Measurements from ENCODE around the gene CTNNA3. TPM values are rescaled to one million over a fixed set of nuclear protein-coding genes. Genes with fewer than 3 reads are reported as not detected.

Gene CTNNA3
- total and polyA plus RNA-seq, 2 of the 4 experiments (the other 2 are of a cell fraction): 0.19 to 0.90 TPM

DNA sequence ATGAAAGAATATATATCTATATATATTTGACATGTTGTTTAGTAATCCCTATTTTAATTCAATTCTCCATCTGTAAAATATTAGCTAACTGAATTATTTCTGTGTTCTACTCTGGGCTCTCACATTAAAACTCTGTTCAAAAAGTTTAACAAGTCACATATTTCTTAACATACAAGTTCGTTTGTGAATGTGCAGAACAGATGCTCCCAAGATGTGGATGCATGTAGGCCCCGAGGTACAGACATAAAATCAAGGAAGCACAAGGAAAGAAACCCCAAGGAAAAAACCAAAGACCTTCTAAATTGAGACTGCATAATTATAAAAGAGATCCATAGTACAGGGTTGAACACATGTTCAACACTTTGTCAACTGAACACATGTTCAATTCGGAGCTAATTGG lies 595.0 kb downstream of the CTNNA3 start:
- Histone ChIP-seq H3K4me2 (ENCODE audit: low read depth, low read length) (no peak overlapping the region), H3K9me3 (ENCODE audit: control insufficient read depth, insufficient read depth, low read length) (no peaks in the 10 kb centered on the region), H3K23ac (ENCODE audit: low read depth, low read length) (no peak overlapping the region), H3K27ac (ENCODE audit: insufficient read depth, low read length) (no peak overlapping the region), H4K5ac (ENCODE audit: low read depth, low read length) (no peak overlapping the region), H3K79me1 (ENCODE audit: low read depth in 1 of 2, low read length in 2 of 2) (no peaks in the 10 kb centered on the region), H3K4me1 (ENCODE audit: control insufficient read depth, insufficient read depth, low read length) (no peaks in the 10 kb centered on the region), H3K36me3 (ENCODE audit: control insufficient read depth, insufficient read depth, low read length) (no peaks in the 10 kb centered on the region), H2AK5ac (ENCODE audit: low read depth, low read length) (no peak overlapping the region), H3K27me3 (ENCODE audit: control insufficient read depth, insufficient read depth, low read length) (no peaks in the 10 kb centered on the region), H3K4me3 (ENCODE audit: insufficient read depth, low read depth, low read length) (no peak overlapping the region), H3K56ac (ENCODE audit: extremely low read depth, insufficient read depth, low read length) (no peak overlapping the region), H3K4ac (ENCODE audit: low read depth, low read length) (no peak overlapping the region), H4K20me1 (ENCODE audit: insufficient read depth, low read length) (no peaks in the 10 kb centered on the region), H2AK9ac (replicated peaks; ENCODE audit: low read depth, low read length, poor library complexity) (no peak overlapping the region), H2BK5ac (ENCODE audit: low read depth, low read length, poor library complexity, severe bottlenecking) (no peak overlapping the region), H3K14ac (replicated peaks; ENCODE audit: low read depth, low read length) (no peak overlapping the region), H4K91ac (ENCODE audit: insufficient read depth, low read depth, low read length) (no peak overlapping the region), H2BK120ac (ENCODE audit: low read depth, low read length) (no peak overlapping the region), H3K9ac (ENCODE audit: low read depth, low read length) (no peak overlapping the region), H3K18ac (ENCODE audit: low read depth, low read length) (no peak overlapping the region), H3K9me1 (ENCODE audit: insufficient read depth, low read length) (no peaks in the 10 kb centered on the region), H2BK15ac (ENCODE audit: low read depth, low read length) (no peak overlapping the region), H2BK20ac (ENCODE audit: low read depth, low read length) (no peak overlapping the region), H4K8ac (ENCODE audit: low read depth in 2 of 2, low read length in 2 of 2) (no peak overlapping the region), H2AFZ (replicated peaks; ENCODE audit: low read length, poor library complexity) (no peak overlapping the region)
- ATAC-seq (ENCODE audit: low read depth) (no peak), DNase-seq (no peak)
- no peak for TF ChIP-seq SMC3 (IDR thresholded peaks at IDR 0.05; ENCODE audit: low read depth, low read length)
- TF ChIP-seq NFE2L2 (IDR thresholded peaks at IDR 0.05; ENCODE audit: low read depth, low read length): no peak
- no peak for TF ChIP-seq MAFK (IDR thresholded peaks at IDR 0.05; ENCODE audit: low read depth, low read length)
- TF ChIP-seq POLR2A (IDR thresholded peaks at IDR 0.05; ENCODE audit: low read depth, low read length): no peak
- no peak for TF ChIP-seq RCOR1 (IDR thresholded peaks at IDR 0.05; ENCODE audit: insufficient replicate concordance, low read length)
- TF ChIP-seq CEBPB (IDR thresholded peaks at IDR 0.05; ENCODE audit: low read depth, low read length): no peak
- TF ChIP-seq, protein P1, sequence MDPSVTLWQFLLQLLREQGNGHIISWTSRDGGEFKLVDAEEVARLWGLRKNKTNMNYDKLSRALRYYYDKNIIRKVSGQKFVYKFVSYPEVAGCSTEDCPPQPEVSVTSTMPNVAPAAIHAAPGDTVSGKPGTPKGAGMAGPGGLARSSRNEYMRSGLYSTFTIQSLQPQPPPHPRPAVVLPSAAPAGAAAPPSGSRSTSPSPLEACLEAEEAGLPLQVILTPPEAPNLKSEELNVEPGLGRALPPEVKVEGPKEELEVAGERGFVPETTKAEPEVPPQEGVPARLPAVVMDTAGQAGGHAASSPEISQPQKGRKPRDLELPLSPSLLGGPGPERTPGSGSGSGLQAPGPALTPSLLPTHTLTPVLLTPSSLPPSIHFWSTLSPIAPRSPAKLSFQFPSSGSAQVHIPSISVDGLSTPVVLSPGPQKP (IDR thresholded peaks at IDR 0.05; ENCODE audit: borderline replicate concordance, low read depth, low read length): no peak
- TF ChIP-seq FOS (IDR thresholded peaks at IDR 0.05; ENCODE audit: low read depth, low read length): no peak
- no peak for TF ChIP-seq MXI1 (IDR thresholded peaks at IDR 0.05; ENCODE audit: borderline replicate concordance, low read depth, low read length)
- TF ChIP-seq RAD21 (IDR thresholded peaks at IDR 0.05; ENCODE audit: low read length): no peak
- no peak for TF ChIP-seq CHD1 (IDR thresholded peaks at IDR 0.05; ENCODE audit: low read depth, low read length)
- TF ChIP-seq, protein P2, sequence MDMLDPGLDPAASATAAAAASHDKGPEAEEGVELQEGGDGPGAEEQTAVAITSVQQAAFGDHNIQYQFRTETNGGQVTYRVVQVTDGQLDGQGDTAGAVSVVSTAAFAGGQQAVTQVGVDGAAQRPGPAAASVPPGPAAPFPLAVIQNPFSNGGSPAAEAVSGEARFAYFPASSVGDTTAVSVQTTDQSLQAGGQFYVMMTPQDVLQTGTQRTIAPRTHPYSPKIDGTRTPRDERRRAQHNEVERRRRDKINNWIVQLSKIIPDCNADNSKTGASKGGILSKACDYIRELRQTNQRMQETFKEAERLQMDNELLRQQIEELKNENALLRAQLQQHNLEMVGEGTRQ (IDR thresholded peaks at IDR 0.05; ENCODE audit: low read depth, low read length): no peak
- TF ChIP-seq, protein P3, sequence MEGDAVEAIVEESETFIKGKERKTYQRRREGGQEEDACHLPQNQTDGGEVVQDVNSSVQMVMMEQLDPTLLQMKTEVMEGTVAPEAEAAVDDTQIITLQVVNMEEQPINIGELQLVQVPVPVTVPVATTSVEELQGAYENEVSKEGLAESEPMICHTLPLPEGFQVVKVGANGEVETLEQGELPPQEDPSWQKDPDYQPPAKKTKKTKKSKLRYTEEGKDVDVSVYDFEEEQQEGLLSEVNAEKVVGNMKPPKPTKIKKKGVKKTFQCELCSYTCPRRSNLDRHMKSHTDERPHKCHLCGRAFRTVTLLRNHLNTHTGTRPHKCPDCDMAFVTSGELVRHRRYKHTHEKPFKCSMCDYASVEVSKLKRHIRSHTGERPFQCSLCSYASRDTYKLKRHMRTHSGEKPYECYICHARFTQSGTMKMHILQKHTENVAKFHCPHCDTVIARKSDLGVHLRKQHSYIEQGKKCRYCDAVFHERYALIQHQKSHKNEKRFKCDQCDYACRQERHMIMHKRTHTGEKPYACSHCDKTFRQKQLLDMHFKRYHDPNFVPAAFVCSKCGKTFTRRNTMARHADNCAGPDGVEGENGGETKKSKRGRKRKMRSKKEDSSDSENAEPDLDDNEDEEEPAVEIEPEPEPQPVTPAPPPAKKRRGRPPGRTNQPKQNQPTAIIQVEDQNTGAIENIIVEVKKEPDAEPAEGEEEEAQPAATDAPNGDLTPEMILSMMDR (conservative IDR thresholded peaks at IDR 0.05; ENCODE audit: low read depth, low read length): no peak
- TF ChIP-seq BHLHE40 (IDR thresholded peaks at IDR 0.05; ENCODE audit: low read depth, low read length): no peak
- no peak for TF ChIP-seq MAZ (IDR thresholded peaks at IDR 0.05; ENCODE audit: borderline replicate concordance, low read depth, low read length)
- no CpG with 5 or more reads among the region's 3 CpGs for WGBS, 2 experiments (ENCODE audit: extremely low coverage in 2 of 2, insufficient read length in 1 of 2)
- intact Hi-C loops (cut with micrococcal nuclease) (no loop called here), dilution Hi-C loops (cut with HindIII; ENCODE audit: low sequenced_read_pairs, unreplicated experiment) (no loop called here), in situ Hi-C loops (cut with MboI; ENCODE audit: low sequenced_read_pairs) (no loop called here)
- POLR2A ChIA-PET (ENCODE audit: unreplicated experiment): no interaction called here
- BruUV-seq (replicated peaks): no TSS peak
- CTCF ChIA-PET: interaction anchor here (0.7 kb wide), 1 partner anchor 499 kb away, joined by 3 read pairs; no protein-coding TSS in a partner anchor
